Dedifferentiated amniotic fluid mesenchymal stem cell (primary cell): Measurements from ENCODE around the gene PCGF1.
"Not testable (repeated sequence)": the region's sequence is repeated elsewhere in the genome, so short reads cannot be mapped to it uniquely, and the experiment has no call there.

Experiments
- DNase-seq: peaks from one replicate; pipeline ENCODE4 v3.0.0-alpha.2; 2016; ENCODE audit errors: extremely low spot score

Gene PCGF1

GRCh38 chr2:74499267-74499939, 8.1 kb downstream of the PCGF1 start, which contains the start of gene LBX2:
Gene LBX2 (minus strand): TSS chr2:74499603. CDS start chr2:74499537, 66 bp downstream.
- DNase-seq: no peak

- no peak for DNase-seq
Observed at GRCh38 chr2:74498500-74499266, 8.8 kb downstream of the PCGF1 start.

GRCh38 chr2:74497777-74498499, 9.6 kb downstream of the PCGF1 start:
- no peak for DNase-seq

DNA sequence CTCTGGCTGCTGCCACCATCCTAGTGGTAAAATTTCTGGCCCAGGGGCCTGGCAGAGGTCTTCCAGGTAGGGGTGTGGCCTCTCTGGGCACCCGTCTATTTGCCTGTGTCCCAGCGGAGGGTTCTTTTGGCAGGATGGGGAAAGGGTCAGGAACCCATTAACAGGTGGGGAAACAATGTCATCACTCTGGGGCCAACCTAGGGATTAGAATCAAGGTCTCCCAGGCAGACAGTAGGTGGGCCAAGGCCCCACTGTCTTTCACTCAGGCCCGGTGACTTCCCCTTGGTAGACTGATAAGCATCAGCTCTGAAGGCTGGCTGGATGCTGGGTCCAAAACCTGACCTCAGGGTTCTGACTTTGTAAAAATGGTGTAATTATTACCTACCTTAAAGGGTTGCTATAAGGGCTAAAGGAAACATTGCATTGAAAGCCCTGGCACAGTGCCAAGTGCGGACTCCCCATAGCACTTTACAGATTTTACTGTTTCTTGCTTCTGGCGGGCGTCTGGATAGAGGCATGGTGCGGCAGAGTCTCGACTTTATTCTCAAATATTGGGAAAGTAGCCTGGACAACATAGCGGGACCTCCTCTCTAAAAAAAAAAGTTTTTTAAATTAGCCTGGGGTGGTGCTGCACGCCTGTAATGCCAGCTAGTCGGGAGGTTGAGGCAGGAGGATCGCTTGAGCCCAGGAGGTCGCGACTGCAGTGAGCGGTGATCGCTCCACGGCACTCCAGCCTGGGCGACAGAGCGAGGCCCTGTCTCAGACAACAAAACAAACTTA, 10.3 kb downstream of the PCGF1 start:
- no peak for DNase-seq

DNA sequence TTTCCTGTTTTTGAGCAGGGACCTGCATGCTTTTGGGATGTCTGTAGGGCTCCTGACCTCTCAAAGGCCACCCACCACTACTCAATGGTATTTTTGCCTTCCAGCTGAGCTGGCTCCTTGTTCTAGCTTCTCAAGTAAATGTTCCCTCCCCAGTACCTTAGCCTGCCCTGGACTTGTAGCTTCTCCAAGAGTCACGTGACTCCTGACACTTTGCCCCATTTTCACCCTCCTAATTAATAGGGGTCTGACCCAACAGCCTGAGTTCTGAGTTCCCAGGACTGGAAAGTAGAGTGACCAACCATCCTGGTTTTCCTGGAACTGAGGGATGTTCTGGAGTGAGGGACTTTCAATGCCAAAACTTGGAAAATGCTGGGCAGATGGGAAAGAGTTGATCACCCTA, 12.1 kb downstream of the PCGF1 start:
- DNase-seq: no peak

- DNase-seq: no peak
Observed at GRCh38 chr2:74493546-74493945, 13.9 kb downstream of the PCGF1 start.

DNA sequence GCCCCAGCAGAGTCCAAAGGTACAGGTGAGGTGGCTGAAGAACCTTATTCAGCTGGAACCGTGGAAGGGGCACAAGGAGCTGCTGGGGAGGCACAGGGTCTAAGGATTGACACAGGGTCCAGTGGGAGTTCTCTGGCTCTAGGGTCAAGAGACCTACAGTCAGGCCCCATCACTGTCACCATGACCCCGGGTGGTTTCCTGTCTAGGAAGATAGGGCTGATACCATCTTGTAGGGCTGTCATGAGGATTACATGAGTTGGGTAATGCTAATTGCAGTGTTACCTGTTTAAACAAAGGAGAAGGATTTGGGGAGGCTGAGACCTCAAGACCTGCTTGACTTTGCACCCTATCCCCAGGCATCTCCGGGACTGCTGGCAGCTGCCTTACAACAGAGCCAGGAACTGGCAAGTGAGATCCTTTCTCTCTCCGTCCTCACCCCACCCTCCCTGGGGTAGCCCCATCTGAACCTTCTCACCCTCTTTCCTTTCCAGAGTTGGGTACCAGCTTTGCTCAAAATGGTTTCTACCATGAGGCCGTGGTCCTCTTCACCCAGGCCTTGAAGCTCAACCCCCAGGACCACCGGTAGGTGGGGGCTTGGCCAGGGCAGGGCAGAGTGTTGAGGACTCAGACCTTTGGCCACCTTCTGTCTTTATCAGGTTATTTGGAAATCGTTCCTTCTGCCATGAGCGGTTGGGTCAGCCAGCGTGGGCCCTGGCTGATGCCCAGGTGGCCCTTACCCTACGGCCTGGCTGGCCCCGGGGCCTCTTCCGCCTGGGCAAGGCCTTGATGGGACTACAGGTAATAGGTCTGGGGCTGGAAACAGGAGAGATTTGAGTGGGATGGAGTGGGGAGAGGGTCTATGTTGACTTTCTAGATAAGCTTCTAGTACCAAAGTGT, 15.6 kb downstream of the PCGF1 start:
- no peak for DNase-seq

- no peak for DNase-seq
Observed at GRCh38 chr2:74489906-74490305, 17.6 kb downstream of the PCGF1 start.

DNA sequence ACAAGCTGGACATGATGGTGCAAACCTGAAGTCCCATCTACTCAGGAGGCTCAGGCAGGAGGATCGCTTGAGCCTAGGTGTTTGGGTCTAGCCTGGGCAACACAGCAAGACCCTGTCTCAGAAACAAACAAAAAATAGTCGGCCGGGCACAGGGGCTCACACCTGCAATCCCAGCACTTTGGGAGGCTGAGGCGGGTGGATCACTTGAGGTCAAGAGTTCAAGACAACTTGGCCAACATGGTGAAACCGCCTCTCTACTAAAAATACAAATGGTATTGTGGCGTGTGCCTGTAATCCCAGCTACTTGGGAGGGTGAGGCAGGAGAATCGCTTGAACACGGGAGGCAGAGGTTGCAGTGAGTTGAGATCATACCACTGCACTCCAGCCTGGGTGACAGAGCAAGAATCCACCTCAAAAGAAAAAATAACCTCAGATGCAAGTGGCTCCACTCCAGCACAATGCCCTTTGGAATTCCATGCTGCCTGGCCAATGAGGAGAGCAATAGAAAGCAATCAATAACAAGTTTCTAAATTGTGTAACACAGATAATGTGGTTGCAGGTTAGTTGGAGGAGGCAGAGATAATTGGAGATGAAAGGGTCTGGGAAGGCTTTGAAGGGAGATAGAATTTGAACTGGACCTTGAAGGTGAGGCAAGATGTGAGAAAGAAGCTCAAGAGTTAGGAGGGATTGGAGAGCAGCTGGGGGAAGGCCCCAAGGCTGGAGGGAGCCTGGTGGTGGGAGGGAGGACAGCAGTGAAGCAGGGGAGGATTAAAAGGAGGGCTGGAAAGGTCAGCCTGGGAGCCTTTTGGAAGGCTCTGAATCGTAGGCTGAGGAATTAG, 18.6 kb downstream of the PCGF1 start:
- no peak for DNase-seq

DNA sequence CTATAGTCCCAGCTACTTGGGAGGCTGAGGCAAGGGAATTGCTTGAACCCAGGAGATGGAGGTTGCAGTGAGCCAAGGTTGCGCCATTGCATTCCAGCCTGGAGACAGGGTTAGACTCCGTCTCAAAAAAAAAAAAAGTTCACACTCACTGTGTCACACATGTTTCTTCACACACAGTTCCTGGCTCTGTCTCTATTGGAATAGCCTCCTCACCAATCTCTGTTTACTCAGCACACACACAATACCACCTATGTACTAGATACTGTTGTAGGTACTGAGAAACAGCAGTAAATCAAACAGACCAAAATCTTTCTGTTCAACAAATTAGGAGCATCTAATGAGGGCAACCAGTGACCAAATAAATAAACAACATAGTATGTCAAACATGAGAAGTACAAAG, 21.4 kb downstream of the PCGF1 start:
- no peak for DNase-seq

GRCh38 chr2:74483675-74484164, 23.8 kb downstream of the PCGF1 start:
- DNase-seq: not testable (repeated sequence)

DNA sequence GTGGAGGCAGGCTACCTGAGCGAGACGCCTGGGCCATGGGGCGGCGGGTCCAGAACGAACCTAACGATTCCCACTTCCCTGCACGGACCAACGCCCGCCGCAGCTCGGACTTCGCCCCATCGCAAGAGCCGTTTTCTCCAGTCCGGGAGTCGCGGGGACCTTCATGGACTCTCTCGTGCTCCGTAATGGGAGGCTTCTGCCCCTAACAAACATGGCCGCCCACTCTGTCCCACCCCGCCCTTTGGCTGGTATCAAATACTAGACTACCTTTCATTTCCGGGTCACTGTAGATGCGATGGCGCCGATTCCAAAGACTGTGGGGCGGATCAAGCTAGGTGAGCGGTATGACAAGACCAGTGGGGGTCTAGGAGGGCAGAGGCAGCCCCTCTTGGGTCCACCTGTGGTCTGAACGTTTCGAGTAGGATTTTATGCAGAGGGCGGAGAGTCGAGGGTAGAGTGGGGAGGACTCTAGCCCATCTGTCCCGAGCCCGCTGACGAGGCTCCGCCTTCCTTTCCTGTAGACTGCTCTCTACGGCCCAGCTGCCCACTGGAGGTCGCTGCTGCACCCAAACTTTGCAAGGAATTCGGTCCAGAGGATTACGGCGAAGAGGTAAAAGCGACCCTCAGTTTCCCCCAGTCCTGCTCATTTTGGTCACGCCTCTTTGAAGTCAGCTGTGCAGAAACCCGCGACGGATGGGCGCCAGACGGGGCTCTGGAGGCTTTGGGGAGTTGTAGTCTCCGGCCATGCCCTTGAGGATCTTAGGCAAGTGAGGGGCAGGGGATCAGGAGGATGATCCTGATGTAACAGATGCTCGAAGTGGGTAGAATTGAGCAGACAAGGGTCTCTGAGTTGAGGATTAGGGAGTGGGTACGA, 24.5 kb downstream of the PCGF1 start, which contains the start of the genes CCDC142 and TTC31:
Gene CCDC142, minus strand, starts transcription at position 198 of the 874 bp plus-strand sequence. Its CDS starts 161 bp downstream, at position 37.
Gene TTC31, plus strand, starts transcription at position 281 of the 874 bp plus-strand sequence. Its CDS starts 15 bp downstream, at position 296.
- peak; percentile 91 for DNase-seq

DNA sequence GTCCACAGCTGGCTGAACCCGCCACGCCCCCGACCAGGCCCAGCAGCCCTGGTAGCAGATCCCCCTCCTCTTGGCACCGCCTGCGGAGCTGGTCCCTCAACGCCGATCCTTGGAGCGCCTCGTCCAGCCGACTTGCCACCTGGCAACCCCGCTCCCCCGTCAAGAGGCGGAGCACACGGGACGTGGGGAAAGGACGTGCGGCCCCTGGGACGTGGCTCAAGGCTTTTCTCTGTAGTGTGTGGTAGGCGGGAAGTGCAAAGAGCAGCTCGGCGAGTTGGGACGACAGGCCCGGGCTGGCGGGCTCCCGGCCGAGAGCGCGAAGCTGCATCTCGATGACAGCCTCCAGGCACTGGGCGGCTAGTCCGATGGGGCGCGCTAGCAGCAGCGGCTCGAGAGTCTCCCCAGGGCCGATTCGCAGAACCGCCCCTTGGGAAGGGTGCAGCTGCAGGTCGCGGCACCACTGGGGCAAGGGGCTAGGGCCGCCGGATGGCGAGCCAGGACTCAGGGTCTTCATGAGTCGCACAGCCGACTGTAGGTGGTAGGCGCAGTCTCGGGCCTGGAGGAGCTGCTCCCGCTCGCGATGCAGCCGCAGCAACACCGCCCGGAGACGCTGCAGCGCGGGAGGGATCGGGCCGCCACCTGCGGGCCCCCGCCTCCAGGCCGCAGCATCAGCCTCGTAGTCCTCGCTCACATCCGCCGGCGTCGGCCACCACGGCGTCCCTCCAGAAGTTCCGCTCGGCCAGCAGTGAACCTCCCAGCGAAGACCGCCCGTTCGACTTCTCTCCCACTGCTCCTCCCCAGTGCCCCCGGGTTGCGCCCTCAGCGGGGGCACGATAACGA, 25.3 kb downstream of the PCGF1 start:
- no peak for DNase-seq

DNA sequence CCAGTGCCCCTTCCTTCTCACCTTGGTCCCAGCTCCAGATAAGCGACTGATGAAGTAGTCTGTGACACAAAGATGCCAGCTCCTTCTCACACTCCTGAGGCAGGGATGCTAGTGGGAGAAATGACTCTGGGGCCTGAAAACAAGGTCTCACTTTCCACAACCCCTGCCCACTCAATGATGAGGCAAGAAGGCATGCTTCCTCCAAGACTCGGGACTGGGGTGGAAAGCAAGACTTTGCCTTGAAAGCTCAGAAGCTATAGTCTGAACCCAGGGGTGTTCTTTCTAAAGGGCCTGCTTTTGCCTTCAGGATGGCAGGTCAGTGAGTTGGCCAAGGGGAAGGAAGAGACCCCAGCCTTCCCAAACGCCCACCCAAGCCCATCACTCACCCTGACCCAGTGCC, 26.1 kb downstream of the PCGF1 start:
- no peak for DNase-seq

DNA sequence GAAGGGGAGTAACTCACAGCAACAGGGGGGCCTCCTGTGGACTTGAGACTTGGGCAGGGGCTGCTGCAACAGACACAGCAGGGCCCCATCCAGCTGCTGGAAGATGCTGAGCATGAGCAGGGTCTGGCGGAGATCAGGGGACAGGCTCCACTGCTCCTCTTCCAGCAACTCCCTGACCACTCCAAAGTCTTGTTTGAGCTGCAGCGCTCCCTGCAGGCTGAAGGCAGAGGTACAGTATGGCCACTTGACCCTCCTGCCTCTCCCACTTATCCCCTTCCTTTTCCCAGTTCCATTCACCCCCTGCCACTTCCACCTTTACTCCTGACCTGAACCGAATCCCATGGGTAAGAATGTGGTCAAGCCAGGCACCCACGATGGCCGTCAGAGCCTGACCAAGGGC, 32.6 kb downstream of the PCGF1 start:
- no peak for DNase-seq

DNA sequence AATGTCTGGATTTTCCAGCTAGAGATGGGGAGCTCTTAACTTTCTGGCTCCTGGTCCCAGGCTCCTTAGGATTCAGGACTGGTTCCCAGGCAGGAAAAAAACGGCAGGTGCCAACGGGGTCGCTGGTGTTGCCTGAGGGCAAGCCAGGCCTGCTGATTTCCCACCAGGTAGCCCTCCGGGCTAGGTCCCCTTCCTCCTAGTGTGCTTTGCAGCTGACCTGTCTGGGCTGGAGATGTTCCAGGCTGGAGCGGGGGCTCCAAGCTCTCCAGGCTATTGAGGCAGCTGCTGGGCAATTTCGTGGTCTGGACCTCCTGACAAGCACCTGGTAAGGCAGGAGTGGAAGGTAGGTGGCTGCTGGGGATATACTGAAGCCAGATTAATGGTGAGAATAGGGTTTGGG, 33.0 kb downstream of the PCGF1 start:
- no peak for DNase-seq

DNA sequence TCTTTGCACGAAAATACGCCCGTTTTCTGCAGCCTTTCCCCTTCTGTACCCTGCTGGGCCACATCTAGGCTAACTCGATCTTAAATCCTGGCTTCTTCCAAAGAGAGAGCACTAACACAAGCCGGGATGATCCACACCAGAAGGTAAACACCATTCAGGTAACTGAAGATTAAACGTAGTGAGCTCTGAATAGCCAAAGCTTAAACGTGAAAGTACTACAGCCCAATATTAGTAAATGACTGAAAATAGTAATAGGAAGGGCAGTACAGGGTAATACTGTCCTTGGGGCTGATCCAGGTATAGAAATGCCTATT, 34.6 kb downstream of the PCGF1 start:
- DNase-seq: no peak
